SU-DHL-6 (cell line): ENCODE measurements around the gene GSDME.

Experiments used
- H2AFZ ChIP-seq: fragments of 200-600 bp; sonication (generic); 2 replicates; pipeline ENCODE4 v1.6.1; 2014; ENCODE audit warnings: low read depth, mild to moderate bottlenecking, moderate library complexity, mixed read lengths, antibody characterized with exemption, low read length; ENCODE audit not compliant: severe bottlenecking
- H3F3A ChIP-seq: fragments of 200-600 bp; shearing (Covaris generic); 2 replicates; pipeline ENCODE4 v1.6.0; 2016; ENCODE audit warnings: antibody characterized with exemption, mild to moderate bottlenecking; ENCODE audit not compliant: insufficient read depth
- H3K27ac ChIP-seq: fragments of 200-600 bp; sonication (generic); 2 replicates; pipeline ENCODE4 v1.5.1; 2016; ENCODE audit warnings: low read depth, mild to moderate bottlenecking, low read length, moderate library complexity, mixed read lengths
- H3K27me3 ChIP-seq: fragments of 200-600 bp; sonication (generic), shearing (Covaris generic); 2 replicates; pipeline ENCODE4 v1.6.0; 2014; ENCODE audit warnings: mild to moderate bottlenecking, low read length
- H3K36me3 ChIP-seq: fragments of 200-600 bp; sonication (generic); 2 replicates; pipeline ENCODE4 v1.6.1; 2014; ENCODE audit warnings: mild to moderate bottlenecking, low read length, mixed read lengths
- H3K4me2 ChIP-seq: fragments of 300-600, 200-600 bp; shearing (Covaris generic), sonication (generic); 2 replicates; pipeline ENCODE4 v1.6.0; 2014; ENCODE audit warnings: low read length, low read depth, mild to moderate bottlenecking; ENCODE audit not compliant: poor library complexity, severe bottlenecking
- H3K4me3 ChIP-seq: fragments of 200-600 bp; sonication (generic); 2 replicates; pipeline ENCODE4 v1.5.1; 2014; ENCODE audit warnings: antibody characterized with exemption, low read length, mild to moderate bottlenecking, mixed read lengths; ENCODE audit not compliant: insufficient read depth, poor library complexity, severe bottlenecking
- H3K79me2 ChIP-seq: fragments of 200-600 bp; sonication (generic); 2 replicates; pipeline ENCODE4 v1.6.1; 2014; ENCODE audit warnings: mild to moderate bottlenecking, low read length, moderate library complexity; ENCODE audit not compliant: insufficient read depth
- H3K9ac ChIP-seq: fragments of 200-600 bp; sonication (generic); 2 replicates; pipeline ENCODE4 v1.7.0; 2014; ENCODE audit warnings: mild to moderate bottlenecking, low read length
- H3K9me2 ChIP-seq: fragments of 200-600 bp; sonication (generic); replicated peaks from 2 replicates; pipeline ENCODE4 v1.6.1; 2014; ENCODE audit warnings: low read length; ENCODE audit not compliant: insufficient read depth
- H3K9me3 ChIP-seq: fragments of 200-600 bp; sonication (generic); 2 replicates; pipeline ENCODE4 v1.6.1; 2014; ENCODE audit warnings: low read length, mixed read lengths; ENCODE audit not compliant: insufficient read depth
- H4K20me1 ChIP-seq: fragments of 200-600 bp; sonication (generic); 2 replicates; pipeline ENCODE4 v1.6.1; 2014; ENCODE audit warnings: low read depth, mild to moderate bottlenecking, antibody characterized with exemption, low read length, moderate library complexity, mixed read lengths
- EZH2phosphoT487 ChIP-seq: fragments of 200-600 bp; sonication (generic), shearing (Covaris generic); conservative IDR thresholded peaks from 2 replicates; pipeline ENCODE4 v1.6.1; 2018; ENCODE audit warnings: mild to moderate bottlenecking, antibody characterized with exemption, low read length, moderate library complexity, mixed read lengths
- TF ChIP-seq, protein P1 (sequence below): fragments of 200-600 bp; sonication (generic); IDR thresholded peaks from one replicate; pipeline ENCODE4 v1.5.1; 2017; ENCODE audit warnings: antibody characterized with exemption, mild to moderate bottlenecking, low read length, moderate library complexity; ENCODE audit not compliant: insufficient read depth, poor library complexity, severe bottlenecking

Gene GSDME

DNA sequence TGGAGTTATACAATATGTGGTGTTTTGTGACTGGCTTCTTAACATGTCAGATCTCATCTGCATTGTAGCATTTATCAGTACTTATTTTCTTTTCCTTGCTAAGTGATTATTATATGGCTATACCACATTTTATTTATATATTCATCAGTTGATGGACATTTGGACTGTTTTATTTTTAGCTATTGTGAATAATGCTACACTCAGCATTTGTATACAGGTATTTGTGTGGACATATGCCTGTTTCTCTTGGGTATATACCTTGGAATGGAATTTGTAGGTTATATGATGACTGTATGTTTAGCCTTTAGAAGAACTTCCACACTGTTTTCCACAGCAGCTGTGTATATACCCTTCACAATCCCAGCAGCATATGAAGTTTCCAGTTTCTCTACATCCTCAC is 86.5 kb downstream of the GSDME start:
- no peaks in the 10 kb centered on the region for H4K20me1 ChIP-seq
- H3K9me2 ChIP-seq = no peaks in the 10 kb centered on the region
- no peak overlapping the region for H3K4me2 ChIP-seq
- peaks cover 15% of the 10 kb centered on the region; the same call in 1 of the 2 replicates for H3K36me3 ChIP-seq
- H3F3A ChIP-seq = no peaks in the 10 kb centered on the region
- H3K79me2 ChIP-seq = no peaks in the 10 kb centered on the region
- H3K9me3 ChIP-seq = no peaks in the 10 kb centered on the region
- no peaks in the 10 kb centered on the region for H3K27me3 ChIP-seq
- TF ChIP-seq, protein P1, sequence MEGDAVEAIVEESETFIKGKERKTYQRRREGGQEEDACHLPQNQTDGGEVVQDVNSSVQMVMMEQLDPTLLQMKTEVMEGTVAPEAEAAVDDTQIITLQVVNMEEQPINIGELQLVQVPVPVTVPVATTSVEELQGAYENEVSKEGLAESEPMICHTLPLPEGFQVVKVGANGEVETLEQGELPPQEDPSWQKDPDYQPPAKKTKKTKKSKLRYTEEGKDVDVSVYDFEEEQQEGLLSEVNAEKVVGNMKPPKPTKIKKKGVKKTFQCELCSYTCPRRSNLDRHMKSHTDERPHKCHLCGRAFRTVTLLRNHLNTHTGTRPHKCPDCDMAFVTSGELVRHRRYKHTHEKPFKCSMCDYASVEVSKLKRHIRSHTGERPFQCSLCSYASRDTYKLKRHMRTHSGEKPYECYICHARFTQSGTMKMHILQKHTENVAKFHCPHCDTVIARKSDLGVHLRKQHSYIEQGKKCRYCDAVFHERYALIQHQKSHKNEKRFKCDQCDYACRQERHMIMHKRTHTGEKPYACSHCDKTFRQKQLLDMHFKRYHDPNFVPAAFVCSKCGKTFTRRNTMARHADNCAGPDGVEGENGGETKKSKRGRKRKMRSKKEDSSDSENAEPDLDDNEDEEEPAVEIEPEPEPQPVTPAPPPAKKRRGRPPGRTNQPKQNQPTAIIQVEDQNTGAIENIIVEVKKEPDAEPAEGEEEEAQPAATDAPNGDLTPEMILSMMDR = no peak
- no peak for TF ChIP-seq EZH2phosphoT487
- H3K9ac ChIP-seq = no peak overlapping the region
- H2AFZ ChIP-seq = no peak overlapping the region
- no peak overlapping the region for H3K27ac ChIP-seq
- H3K4me3 ChIP-seq = no peak overlapping the region

DNA sequence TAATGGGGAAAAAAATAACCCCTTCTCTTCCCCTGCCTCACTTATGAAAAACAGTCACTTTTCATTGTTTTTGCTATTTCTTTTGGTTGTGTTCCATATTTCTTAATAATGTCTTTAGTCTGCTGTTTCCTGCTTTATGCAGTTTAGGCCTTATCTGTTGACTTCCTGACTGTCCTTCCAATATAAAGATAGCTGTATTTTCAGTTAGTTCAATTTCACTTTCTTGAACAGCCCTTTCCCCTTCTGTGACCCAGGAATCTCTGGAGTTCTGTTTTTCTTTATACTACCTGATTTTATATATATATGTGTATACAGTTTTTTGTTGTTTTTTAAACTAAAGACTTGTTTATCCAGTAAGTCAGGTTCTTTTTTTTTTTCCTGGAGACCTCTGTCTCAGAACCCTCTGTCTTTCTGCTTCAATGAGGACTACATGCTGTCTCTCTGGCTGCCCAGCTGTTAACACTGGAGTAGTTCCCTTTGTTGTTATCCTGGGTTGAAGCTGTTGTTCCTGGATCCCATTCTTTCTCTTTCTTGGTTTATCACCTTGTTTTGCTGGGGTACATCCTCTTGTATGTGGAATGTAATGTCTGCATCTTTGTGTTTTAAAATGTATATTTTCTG is 87.2 kb downstream of the GSDME start:
- TF ChIP-seq, protein P1 = no peak
- no peak for TF ChIP-seq EZH2phosphoT487
- no peak overlapping the region for H3K27ac ChIP-seq
- H3K27me3 ChIP-seq = no peaks in the 10 kb centered on the region
- no peak overlapping the region for H3K4me3 ChIP-seq
- H3K9me2 ChIP-seq = no peaks in the 10 kb centered on the region
- peaks cover 15% of the 10 kb centered on the region; the same call in 1 of the 2 replicates for H3K36me3 ChIP-seq
- no peak overlapping the region for H3K9ac ChIP-seq
- peaks cover under 1% of the 10 kb centered on the region; the same call in 1 of the 2 replicates for H3F3A ChIP-seq
- no peaks in the 10 kb centered on the region for H4K20me1 ChIP-seq
- H3K4me2 ChIP-seq = no peak overlapping the region
- no peaks in the 10 kb centered on the region for H3K9me3 ChIP-seq
- H3K79me2 ChIP-seq = no peaks in the 10 kb centered on the region
- no peak overlapping the region for H2AFZ ChIP-seq

DNA sequence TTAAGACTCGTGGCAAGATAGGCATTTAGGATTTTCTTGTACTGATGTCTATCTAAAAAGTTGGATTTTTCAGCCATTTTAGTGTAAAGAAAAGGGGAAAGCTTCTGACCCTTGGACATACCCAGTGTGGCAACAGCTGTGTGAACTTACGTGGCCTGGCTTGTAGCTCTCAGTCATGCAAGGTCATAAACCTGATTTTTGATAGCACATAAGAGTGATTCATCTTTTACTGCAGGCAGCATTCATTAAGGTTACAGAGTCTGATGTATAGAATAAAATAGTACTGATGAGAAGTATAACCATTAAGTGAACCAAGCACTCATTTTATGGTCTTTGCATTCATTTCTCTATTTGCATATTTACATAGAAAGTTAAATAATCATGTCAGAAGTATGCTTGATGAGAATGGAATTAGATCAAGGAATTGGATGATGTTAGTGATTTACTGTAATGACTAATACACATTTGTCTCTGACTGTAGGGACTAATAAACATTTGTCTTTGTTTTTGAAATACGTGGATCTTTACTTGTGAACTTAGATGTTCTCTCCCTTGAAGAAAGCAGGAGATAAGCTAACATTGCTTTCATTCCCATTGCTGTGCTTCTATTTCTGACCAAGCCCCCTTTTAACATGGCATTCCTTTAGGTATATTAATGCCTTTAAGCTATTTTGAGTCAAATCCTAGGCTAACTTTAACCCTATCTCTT is 88.2 kb downstream of the GSDME start:
- Histone ChIP-seq H3K79me2 (no peaks in the 10 kb centered on the region), H3K4me2 (no peak overlapping the region), H3K9me2 (no peaks in the 10 kb centered on the region), H3K4me3 (no peak overlapping the region), H3K9ac (no peak overlapping the region), H3K27me3 (no peaks in the 10 kb centered on the region), H2AFZ (no peak overlapping the region), H3K36me3 (peaks cover 11% of the 10 kb centered on the region; the same call in 1 of the 2 replicates), H3K9me3 (no peaks in the 10 kb centered on the region), H3K27ac (no peak overlapping the region), H3F3A (peaks cover 9% of the 10 kb centered on the region; the same call in 1 of the 2 replicates), H4K20me1 (no peaks in the 10 kb centered on the region)
- TF ChIP-seq, protein P1 = no peak
- TF ChIP-seq EZH2phosphoT487 = no peak
